ENCODE data around the gene MCTP1. TPM values are rescaled to one million over a fixed set of nuclear protein-coding genes. Genes with fewer than 3 reads are reported as not detected.

The MCTP1 gene
- total RNA-seq, 1 experiment from 2014 or later = 2.5 TPM

DNA sequence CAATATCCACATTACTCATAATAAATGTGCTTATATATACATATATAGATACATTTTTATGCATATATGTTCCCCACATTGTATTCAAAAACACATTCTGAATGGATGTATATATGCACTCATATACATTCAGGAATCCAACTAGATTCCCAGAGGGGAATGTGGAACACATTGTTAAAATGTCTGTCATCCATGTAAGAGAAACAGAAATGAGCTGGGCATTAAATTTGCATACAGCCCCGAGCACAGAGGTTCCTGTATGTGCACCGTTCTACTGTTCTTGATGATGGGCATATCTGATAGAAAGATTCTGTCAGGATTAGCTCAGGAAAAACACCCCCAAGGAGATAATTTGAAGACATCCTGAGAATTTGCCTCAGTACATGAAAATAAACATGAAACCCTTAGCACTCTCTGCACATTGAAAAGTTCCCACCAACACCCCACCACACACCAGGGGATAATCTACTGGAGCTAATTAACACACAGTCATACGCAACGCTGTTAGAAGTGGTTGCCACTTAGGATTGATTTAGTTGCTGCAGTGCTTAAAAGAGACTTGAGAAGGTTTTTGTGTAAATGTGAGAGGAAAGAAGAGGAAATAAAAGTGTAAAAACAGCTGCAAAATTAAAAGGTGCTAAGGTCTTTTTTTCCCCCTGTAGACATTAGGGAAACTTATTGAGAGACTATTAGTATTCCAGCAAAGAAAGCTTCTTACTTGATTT, 443.1 kb downstream of the MCTP1 start:
- H4K5ac ChIP-seq (ENCODE audit: insufficient read length, low read depth, low read length) = no peak overlapping the region
- Mint-ChIP-seq H3K4me3 (no peak overlapping the region), H3K36me3 (ENCODE audit: insufficient read depth in 1 of 3, low read depth in 3 of 3) (no peaks in the 10 kb centered on the region), H3K4me1 (peaks cover 0 to 5% of the 10 kb centered on the region in 2 experiments; a peak in 1 of 4 replicates), H3K9me3 (no peaks in the 10 kb centered on the region), H3K27ac (no peak overlapping the region), H3K27me3 (ENCODE audit: low read depth) (no peaks in the 10 kb centered on the region)
- H3K79me1 ChIP-seq (ENCODE audit: insufficient read depth, low read depth, low read length, poor library complexity, severe bottlenecking) = no peaks in the 10 kb centered on the region
- no CpG with 5 or more reads among the region's 4 CpGs for WGBS (ENCODE audit: extremely low coverage, insufficient read length, low lambda C conversion rate)
- H3K56ac ChIP-seq (ENCODE audit: insufficient read length, low read depth, low read length) = no peak overlapping the region
- no peaks in the 10 kb centered on the region for H3K4me1 ChIP-seq (ENCODE audit: insufficient read depth, low read length)
- H3K14ac ChIP-seq (ENCODE audit: insufficient read depth, low read length) = no peak overlapping the region
- no peak overlapping the region for H3K4me2 ChIP-seq (ENCODE audit: insufficient read depth, insufficient read length, low read length)
- no peak overlapping the region for H3K23ac ChIP-seq (ENCODE audit: insufficient read length, low read depth, low read length)
- H2AFZ ChIP-seq (ENCODE audit: low read length) = no peak overlapping the region
- no peak overlapping the region for H2BK5ac ChIP-seq (ENCODE audit: insufficient read length, low read length)
- no peak overlapping the region for H4K91ac ChIP-seq (ENCODE audit: insufficient read length, low read depth, low read length)
- H2BK12ac ChIP-seq (ENCODE audit: insufficient read length, low read depth, low read length) = no peak overlapping the region
- no peak overlapping the region for H3K9ac ChIP-seq (ENCODE audit: extremely low read depth, insufficient read length, low read length)
- no peak overlapping the region for H2BK20ac ChIP-seq (ENCODE audit: low read depth, low read length, poor library complexity, severe bottlenecking)
- no peaks in the 10 kb centered on the region for H4K20me1 ChIP-seq (ENCODE audit: control insufficient read depth, insufficient read depth, insufficient read length)
- H3K79me2 ChIP-seq (ENCODE audit: insufficient read depth, low read length) = no peaks in the 10 kb centered on the region
- no peaks in the 10 kb centered on the region for H3K27me3 ChIP-seq (ENCODE audit: insufficient read depth, low read length)
- H3K4ac ChIP-seq (ENCODE audit: low read depth, low read length) = no peak overlapping the region
- no peak overlapping the region for H4K8ac ChIP-seq (replicated peaks; ENCODE audit: insufficient read length, low read depth, low read length)
- no peak overlapping the region for H3T11ph ChIP-seq (ENCODE audit: low read length)
- no peak for DNase-seq
- TF ChIP-seq CTCF (conservative IDR thresholded peaks at IDR 0.05) = no peak
- no peaks in the 10 kb centered on the region for H3K23me2 ChIP-seq (ENCODE audit: insufficient read length, low read depth, low read length, poor library complexity, severe bottlenecking)
- no peak overlapping the region for H2AK5ac ChIP-seq (ENCODE audit: insufficient read length, low read length)
- H2BK120ac ChIP-seq (ENCODE audit: low read depth, low read length, poor library complexity, severe bottlenecking) = no peak overlapping the region
- no peak overlapping the region for H2BK15ac ChIP-seq (ENCODE audit: low read depth, low read length)
- H3K27ac ChIP-seq (ENCODE audit: insufficient read length, low read depth, low read length) = no peak overlapping the region
- no peak overlapping the region for H3K18ac ChIP-seq (ENCODE audit: insufficient read length, low read depth, low read length)
- H3K9me3 ChIP-seq (ENCODE audit: control insufficient read depth, low read depth, low read length) = no peaks in the 10 kb centered on the region

All from H9 (cell line).